CD1c-positive myeloid dendritic cell (primary cell): ENCODE results near the gene IGLL5.
A peak's percentile ranks its signal among the peaks of the same experiment; 100 is the strongest.

Experiments
- DNase-seq: peaks from one replicate; pipeline ENCODE4 v3.0.0-alpha.2; 2016; ENCODE audit errors: extremely low spot score

The IGLL5 gene

DNA sequence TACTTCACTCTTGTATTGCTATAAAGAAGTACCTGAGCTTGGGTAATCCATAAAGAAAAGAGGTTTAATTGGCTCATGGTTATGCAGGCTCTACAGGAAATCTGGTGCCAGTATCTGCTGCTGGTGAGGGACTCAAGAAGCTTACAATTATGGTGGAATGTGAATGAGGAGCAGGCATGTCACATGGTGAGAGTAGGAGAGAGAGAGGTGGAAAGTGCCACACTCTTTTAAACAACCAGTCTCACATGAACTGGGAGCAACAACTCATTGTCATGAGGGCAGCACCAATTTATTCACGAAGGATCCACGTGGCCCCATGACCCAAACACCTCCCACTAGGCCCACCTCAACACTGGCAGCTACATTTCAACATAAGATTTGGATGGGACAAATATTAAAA is 24.6 kb upstream of the IGLL5 start:
- no peak for DNase-seq

DNA sequence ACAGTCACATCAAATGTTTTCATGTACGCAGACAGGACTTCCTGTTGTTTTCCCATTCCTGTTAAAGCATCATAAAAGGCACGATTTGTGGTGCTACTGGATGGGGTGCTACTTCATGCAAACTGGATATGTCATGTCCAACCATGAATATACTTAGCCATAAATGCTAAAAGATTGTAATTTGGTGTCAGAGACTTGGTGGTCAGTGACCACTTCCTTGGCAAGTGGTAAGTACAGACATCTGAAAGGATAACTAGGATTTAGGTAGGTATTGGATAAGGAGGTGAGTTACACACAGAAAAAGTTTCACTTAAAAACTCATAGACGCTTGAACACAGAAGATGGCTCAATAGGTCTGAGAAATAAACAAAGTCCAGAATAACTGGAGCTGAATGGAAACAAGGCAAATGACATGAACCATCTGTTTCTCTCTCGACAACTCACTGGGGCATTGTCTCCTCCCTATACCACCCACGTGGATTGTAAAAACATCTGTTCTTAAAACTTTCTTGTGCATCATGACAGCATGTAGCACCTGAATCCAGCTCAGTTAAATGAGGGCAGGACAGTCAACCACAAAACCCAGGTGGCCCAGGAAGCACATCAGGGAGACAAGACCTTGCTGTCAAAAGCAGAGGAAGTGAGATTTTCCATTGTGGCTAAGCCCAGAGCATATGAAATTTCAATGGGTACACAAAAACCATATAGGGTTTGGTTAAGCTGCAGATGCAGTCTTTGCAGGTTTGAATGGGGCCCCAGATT is 22.1 kb upstream of the IGLL5 start:
- DNase-seq = peak; percentile 8

DNA sequence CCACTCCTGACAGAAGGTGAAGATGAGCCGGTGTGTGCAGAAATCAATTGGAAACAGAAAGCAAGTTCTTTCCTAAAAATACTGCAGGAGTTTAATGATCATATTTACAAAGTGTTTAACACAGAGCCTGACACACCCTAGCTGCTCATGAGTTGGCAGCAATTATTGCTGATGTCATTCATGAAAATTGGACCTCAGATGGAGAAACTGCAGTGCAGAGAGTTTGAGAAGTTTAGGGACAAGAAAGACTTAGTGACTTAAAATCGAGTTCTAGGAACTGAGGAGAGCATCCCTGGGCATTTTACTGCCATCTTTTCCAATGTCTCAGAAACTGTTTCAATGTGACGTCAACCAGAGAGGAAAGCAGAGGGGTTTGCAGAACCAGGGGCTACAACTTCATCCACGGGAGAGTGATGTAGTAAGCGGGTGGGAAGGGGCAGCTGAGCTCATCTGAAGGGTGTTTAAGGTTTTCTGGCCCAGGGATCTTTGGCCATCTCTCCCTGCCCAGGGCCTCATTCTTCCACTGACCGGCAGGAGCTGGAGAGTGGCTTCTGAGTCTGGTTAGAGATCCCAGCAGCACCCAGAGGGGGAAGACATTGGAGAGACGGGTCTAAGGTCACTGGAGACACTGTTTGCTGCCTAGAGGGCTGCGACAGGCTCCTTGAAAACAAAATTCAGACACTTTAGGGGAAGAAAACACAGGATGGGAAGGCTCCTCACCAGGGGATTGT is 21.1 kb upstream of the IGLL5 start:
- DNase-seq = no peak

DNA sequence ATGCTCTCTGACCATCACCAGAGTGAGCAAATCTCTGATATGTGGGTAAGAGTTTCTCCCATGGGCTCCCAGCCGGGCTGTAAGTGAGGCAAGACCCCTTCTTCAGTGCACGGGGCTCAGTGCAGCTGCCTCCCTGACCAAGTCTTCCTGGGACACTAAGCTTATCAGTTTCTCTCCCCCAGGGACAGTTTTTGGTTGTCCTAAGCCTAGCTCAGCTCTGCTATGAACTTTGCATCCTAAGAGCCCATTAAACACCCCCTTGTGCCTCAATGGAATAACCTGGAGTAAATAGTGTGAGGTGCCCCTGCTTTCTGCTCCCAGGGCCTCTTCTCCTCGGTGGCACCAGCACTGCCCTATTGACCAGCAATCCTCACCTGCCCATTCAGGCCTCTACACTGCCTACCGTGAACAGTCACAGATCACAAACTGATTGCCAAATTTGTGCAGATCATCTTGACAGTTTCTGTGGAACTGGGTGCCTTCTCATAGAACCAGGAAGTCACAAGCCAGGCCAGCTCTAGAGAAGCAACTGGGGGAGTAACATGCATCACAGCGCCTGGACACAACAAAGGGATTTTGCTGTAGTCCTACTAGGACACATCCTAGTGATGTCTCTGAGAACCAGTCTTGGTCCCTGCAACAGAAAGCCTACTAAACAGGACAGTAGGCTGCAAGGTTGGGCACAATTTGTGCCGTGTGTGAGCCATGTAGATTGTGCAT is 19.5 kb upstream of the IGLL5 start:
- DNase-seq = no peak

DNA sequence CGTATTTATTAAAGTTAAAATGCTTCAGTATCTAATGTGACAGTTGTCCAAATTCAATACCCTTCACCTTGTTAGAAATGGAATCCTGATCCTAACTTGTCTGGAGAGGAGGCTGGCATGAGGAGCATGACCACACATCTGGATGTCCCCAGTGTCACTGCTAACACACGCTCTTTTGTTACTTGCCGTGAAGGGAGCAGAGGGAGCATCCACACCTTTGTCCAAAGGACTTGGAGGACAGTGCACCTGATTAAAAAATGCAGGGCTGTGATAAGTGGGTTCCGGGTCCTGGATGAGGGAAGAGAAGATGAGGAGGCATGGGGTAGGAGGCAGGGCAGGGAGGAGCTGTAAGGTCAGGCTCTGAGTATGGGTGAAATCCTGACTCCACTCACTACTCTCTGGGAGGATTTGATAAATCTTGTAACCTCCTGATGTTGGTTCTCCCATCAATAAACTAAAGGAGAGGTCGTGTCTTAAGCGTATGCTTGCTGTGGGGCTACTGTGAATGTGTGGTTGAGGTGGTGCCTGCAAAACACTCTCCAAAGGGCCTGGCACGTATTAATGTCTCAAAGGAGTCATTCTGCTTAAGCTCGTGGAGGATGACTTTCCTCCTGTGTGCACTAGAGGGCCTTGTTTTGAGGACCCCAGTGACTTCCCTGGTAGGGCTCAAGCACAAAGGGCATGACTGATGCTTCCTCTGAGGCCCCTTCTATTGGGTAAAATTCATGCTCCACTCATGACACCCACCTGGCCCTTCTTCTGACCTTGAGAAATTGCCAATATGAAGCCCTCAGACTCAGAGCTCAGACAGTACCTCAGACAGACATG is 16.8 kb upstream of the IGLL5 start:
- DNase-seq = no peak

DNA sequence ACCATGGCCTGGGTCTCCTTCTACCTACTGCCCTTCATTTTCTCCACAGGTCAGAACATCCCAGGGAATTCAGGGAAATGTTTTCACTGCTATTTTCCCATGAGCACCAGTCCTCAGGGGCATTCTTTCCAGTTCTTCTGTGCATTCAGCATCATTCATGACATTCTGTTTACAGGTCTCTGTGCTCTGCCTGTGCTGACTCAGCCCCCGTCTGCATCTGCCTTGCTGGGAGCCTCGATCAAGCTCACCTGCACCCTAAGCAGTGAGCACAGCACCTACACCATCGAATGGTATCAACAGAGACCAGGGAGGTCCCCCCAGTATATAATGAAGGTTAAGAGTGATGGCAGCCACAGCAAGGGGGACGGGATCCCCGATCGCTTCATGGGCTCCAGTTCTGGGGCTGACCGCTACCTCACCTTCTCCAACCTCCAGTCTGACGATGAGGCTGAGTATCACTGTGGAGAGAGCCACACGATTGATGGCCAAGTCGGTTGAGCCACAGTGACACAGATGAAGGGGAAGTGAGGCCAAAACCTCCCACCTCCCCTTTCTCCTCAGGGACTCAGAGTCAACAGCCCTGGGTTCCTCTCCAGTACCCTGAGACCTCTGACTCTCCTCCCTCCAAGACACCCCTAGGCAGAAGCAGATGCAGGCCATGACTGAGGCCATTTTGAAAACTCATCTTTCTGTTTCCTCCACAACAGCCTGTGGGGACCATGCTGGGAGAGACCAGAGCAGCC is 15.9 kb upstream of the IGLL5 start:
- no peak for DNase-seq

DNA sequence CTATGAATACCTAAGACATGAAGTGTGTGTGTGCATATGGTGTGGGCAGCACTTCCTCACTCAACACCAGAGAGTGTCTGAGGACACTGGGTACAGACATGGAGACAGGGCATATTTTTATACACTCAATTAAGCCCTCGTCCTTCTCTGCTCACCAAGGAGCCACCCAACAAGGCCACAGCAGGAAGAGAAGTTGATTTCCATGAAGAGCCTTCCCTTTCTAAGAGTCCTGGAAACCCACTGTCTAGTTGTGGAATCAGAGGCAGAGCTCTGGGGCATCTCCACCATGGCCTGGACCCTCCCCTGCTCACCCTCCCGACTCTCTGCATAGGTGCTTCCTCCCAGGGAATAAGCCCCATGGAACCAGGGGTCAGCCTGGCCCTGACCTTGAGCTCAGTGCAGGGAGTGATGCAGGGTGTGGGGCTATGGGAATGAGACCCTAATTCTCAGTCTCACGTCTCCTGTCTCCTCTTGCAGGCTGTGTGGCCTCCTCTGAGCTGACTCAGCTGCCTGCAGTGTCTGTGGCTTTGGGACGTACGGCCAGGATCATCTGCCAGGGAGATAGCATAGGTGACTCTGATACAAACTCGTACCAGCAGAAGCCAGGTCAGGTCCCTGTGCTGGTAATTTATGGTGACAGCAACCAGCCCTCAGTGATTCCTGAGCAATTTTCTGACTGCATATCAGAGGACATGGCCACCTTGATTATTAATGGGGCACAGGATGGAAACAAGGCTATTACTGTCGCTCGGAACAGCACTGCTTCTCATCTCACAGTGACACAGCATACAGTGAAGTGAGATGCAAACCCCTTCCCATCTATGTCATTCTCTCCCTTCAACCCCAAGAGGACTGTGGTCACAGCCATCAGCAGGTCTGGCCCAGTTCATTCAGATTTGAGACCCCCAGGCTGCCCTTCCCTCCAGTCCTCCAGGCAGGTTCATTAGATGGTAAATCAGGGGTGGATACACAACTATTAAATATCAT is 14.6 kb upstream of the IGLL5 start:
- no peak for DNase-seq

DNA sequence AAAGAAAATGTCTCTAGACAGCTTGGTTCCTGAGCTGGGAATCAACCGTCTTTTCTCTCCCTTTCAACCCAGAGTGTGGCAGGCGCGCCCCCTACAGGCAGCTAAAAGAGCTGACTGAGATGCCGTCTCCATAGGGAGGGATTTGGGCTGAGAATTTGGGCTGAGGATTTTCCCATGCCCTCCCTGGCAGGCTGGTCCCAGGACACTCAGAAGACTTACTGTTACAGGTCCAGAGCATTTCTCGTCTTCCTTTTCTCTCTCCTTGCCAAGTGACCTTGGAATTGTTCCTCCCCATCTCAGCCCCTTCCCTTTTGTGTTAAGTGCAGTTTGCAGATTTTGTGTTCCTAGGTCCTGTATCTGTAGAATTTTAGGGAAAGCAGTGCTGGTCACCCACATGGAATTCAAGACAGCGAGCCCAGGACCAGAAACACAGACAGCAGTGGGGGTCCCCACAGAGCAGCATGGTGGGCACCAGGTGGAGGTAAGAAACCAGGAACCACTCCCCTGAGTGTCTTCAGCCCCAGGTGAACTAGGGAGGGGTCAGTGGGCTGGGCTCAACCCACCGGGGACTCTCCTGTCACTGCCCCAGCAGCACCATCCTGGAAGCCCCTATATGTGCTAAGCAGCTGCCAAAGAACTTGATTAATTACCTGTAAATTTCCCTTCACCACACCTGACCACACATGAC is 9.9 kb upstream of the IGLL5 start:
- peak; percentile 83 for DNase-seq

DNA sequence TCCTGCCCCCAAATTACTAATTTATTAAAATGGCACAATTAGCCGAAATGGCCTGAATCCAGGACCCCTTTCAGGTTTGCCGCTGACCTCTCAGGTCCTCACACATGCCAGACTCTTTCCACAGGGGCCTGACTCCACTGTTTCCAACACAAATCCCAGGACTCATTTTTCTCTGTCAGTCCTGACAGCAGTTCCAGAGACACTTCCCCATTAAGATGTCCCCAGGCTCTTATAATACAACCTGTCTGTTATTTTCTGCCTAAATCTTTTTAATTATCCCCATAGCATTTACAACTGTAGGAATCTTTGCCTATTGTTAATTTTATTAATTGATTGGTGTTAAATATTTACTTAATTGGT is 9.4 kb upstream of the IGLL5 start:
- DNase-seq = no peak

DNA sequence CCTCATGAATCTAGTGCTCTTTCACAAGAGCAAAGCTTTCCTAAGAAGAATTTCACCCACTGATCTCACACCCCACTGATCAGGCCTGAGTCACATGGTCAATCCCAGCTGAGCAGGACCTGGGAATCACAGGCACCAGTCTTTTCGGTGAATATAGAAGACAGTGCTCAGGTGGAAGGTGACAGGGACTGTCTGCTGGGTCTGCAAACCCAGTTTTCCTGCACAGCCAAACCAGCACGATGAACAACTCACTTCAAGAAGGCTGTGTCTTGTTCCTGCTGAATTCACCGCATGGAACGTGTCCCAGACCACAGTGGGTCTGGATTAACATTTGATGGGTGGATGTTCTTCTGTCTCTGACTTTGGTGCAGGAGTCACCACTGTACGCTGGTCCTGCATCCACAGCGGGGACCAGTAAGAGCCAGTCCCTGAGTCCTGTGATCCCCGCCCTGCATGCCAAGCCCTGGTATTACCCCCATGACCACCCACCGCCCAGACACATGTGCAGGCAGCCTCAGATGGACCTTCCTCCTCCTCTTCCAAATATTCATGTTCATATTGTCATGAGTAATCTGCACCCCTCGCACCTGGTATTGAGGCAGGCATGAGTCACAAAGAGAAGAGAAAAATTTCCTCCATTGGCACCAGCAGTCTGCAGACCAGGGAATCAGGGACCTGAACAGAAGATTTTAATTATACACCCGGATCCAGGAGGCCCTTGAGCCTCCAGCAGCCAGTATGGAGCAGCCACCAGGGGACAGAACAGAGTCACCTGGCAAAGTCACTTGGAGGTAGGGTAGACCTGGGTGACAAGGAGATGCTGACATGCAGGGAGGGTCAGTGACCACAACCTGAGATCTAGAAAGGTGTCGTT is 8.6 kb upstream of the IGLL5 start:
- no peak for DNase-seq

DNA sequence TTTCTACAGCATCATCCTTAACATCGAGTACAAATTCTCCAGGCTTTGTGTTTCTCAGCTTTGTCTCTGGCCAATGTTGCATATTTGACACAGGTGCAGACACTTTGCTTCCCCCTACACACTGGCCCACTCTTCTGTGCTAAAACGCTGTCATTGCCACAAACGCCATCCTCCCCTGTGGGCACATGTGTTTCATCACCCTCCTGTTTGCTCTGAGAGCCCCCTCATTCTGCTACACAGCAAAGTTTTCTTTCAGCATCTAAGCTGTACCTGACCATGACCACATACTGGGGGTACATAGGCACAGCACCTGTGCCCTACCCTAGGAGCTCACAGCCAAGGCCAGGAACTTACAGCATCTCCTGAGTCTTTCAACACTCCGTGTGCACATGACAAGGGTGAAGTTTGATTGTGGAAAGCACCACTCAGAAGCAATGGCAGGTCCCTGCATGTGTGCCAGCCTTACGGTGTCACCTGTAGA is 7.9 kb upstream of the IGLL5 start:
- DNase-seq = no peak

DNA sequence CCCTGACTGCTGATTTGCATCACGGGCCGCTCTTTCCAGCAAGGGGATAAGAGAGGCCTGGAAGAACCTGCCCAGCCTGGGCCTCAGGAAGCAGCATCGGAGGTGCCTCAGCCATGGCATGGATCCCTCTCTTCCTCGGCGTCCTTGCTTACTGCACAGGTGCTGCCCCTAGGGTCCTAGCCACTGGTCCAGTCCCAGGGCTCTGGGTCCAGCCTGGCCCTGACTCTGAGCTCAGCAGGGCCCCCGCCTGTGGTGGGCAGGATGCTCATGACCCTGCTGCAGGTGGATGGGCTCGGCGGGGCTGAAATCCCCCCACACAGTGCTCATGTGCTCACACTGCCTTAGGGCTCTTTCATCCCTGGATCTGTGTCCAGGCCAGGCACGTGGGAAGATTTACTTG is 7.0 kb upstream of the IGLL5 start:
- no peak for DNase-seq

DNA sequence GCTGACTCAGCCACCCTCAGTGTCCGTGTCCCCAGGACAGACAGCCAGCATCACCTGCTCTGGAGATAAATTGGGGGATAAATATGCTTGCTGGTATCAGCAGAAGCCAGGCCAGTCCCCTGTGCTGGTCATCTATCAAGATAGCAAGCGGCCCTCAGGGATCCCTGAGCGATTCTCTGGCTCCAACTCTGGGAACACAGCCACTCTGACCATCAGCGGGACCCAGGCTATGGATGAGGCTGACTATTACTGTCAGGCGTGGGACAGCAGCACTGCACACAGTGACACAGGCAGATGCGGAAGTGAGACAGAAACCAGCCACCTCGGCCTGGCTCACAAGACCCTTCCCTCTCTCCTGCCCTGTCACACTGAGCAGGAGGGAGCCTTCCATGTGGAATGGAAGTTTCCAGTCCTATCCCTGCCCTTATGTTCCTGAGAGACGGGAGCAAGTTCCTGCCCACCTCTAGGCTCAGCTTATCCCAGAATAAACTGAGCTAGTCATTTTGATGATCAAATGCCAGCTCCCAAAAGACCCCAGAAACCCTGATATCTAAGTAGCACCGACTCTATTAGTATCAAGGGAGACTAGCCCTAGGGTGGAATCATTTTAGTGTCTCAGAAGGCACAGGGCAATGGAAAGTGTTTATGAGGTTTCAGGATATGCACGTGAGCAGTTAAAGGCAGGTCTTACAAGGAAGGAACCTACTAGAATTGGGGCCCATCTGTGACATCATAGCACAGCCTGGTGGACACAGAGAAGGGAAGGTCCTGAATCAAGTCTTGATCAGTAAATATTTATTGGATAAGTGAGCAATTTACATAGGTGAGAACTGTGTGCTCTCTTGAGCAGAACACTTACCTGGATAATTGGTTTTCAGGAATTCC is 6.3 kb upstream of the IGLL5 start:
- DNase-seq = peak; percentile 42

DNA sequence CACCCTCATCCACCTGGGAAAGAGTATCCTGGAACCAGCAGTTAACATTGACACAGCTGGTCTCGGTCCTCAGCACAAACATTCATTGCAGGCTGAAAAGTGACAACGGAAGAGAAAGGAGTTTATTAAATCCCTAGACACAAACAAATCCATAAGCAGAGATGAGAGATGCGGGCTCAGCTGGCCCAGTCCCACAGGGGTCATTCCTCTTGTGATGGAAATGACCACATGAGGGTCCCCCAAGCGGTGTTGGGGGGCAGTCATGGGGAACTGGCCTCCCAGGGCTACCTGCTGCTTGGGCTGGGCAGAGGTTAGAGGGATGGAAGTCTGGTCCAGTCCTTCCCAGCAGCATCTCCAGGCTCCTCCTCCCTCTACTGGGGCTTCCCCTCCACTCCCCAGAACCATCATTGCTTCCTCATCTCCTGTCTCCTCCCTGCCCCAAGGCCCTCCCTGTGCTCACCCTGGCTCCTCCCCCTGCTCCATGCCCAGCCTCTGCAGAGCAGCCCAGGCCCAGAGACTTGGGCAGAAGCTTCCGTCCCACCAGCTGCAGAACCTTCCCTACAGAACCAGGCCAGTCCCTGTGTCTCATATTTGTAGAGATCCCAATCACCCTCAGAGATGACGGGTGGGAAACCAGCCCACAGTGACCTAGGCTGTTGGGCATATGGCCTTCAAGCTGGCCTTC is 5.4 kb upstream of the IGLL5 start:
- DNase-seq = peak; percentile 75

DNA sequence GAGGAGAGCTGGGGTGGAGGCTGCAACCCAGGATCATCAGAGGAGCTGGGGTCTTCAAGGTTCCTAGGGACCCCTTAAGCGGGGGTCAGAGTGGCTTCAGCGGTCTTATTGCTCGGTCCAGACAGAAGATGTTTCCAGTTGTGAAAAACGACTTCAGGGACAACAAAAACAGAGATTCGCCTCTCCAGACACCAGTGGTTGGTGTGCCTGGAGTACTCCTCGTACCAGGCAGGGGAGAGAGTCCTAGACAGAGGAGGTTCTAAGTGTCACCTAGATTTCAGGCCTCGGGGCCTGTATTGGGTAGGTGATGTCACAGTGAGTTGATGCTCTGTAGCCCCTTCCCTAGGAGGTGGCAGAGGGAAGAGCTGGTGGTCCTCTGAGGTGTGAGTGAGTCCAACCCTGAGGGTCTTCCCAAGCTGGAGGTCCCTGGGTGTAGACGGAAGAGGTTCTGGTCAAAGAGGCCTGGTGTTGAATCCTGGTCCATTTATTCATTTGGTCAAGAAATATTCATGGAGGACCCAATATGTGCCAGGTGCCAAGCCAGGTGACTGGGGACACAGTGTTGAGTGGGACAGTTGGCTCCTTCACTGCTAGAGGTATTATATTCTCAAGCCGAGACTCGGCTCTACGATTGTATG is 4.4 kb upstream of the IGLL5 start:
- no peak for DNase-seq
